ENCODE results near the gene LRP6. TPM values are rescaled to one million over a fixed set of nuclear protein-coding genes. Genes with fewer than 3 reads are reported as not detected.

The LRP6 gene
- total and polyA plus RNA-seq, 2 of the 8 experiments (the other 6 are each of a cell fraction or from before 2014, with no cell fraction given) = 53.6 to 73.2 TPM

DNA sequence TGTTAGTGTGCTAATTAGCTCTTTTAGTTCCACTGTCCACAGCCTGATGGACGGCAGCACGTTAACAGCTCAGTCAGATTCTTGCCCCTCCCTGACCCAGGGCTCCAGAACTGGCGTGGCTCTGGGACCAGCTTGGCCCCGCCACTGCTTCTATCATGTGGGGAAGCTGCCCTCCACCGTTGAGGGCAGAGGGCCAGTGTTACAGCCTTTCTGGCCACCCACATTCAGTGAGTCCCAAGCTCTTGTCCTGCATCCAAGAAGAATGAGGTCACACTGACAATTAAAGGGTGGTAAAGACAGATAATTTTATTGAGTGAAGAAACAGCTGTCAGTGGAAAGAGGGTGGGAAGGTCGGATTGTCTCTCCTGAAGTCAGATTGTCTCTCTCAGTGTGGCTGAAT, 159.2 kb downstream of the LRP6 start (continued):
- TF ChIP-seq CHD7 (IDR thresholded peaks at IDR 0.05; ENCODE audit: insufficient replicate concordance, low read length) (no peak), BACH1 (IDR thresholded peaks at IDR 0.05; ENCODE audit: low read length) (no peak), SRF (IDR thresholded peaks at IDR 0.05; ENCODE audit: low read depth, low read length) (no peak)

Data from H1 (cell line).